ENCODE measurements around the gene TINCR.

GRCh38 chr19:5588906-5589676 lies 21.3 kb upstream of the TINCR start:
- TF ChIP-seq, protein P1, sequence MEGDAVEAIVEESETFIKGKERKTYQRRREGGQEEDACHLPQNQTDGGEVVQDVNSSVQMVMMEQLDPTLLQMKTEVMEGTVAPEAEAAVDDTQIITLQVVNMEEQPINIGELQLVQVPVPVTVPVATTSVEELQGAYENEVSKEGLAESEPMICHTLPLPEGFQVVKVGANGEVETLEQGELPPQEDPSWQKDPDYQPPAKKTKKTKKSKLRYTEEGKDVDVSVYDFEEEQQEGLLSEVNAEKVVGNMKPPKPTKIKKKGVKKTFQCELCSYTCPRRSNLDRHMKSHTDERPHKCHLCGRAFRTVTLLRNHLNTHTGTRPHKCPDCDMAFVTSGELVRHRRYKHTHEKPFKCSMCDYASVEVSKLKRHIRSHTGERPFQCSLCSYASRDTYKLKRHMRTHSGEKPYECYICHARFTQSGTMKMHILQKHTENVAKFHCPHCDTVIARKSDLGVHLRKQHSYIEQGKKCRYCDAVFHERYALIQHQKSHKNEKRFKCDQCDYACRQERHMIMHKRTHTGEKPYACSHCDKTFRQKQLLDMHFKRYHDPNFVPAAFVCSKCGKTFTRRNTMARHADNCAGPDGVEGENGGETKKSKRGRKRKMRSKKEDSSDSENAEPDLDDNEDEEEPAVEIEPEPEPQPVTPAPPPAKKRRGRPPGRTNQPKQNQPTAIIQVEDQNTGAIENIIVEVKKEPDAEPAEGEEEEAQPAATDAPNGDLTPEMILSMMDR (IDR thresholded peaks at IDR 0.05; ENCODE audit: insufficient read depth, low read length, poor library complexity, severe bottlenecking) = no peak
- no peak for TF ChIP-seq EZH2phosphoT487 (conservative IDR thresholded peaks at IDR 0.05; ENCODE audit: low read length)

Data from SU-DHL-6 (cell line).